ENCODE measurements around the gene LRP5. TPM values are rescaled to one million over a fixed set of nuclear protein-coding genes. Genes with fewer than 3 reads are reported as not detected.

Gene LRP5
- polyA plus RNA-seq, 3 donors = 0.23 to 0.29 TPM; not detected in 1

DNA sequence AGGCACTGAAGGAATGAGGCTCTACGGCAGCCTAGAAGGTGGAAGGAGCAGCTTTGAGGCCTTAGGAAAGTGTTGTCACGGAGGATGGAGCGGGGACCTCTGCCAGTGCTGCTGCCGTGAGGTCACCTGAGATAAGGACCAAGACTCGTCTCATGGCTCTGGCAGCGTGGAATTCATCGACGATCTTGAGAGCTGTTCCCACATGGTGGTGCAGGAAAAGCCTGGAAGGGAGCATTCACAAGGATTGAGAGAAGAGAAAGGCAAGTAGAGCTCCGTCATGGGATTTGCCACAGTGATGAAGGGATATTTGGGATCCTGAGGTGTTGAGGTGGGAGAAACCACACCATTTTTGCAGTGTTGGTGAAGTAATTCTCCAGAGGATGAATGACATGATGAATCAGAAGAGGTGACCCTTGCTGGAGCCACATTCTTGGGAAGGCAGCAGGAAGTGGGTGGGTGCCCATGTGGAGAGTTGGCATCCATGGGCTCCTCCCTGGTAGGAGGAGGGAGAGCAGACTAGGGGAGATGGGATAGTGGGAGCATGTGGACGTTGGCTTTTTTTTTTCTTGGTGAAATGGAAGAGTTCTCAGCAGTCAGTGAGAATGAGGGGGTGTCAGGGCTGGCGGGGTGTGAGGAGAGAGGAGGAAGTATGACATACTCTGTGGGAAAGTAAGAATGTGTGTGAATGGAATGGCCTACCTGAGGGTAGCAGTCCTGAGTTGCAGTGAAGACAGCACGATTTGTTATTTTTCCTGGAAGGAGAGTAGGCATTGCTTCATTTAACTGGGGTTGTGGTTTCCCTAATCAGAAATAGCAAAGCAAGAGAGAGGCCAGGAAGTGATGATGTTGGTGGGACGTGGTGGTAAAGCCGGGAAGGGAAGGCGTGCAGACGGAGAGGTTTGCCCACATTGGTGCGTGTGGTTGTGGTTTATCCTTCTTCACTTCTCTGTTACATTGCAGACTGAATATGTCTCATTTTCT, 159.3 kb downstream of the LRP5 start:
- WGBS (ENCODE audit: insufficient coverage) = 70% methylated on average over 11 of the region's 17 CpGs
- Histone ChIP-seq H3K4me3 (replicated peaks in 1 of 3; ENCODE audit: low read depth in 2 of 3, low read length in 3 of 3) (peak overlapping the region in 1 of 3 experiments; percentile 9), H3K4me1 (ENCODE audit: control insufficient read depth in 1 of 2, insufficient read depth in 2 of 2, low read length in 2 of 2) (peaks cover 49 to 58% of the 10 kb centered on the region in 2 donors), H3K9ac (ENCODE audit: insufficient read depth, low read length, poor library complexity, severe bottlenecking) (no peak overlapping the region), H3K79me2 (ENCODE audit: insufficient read depth, low read length) (peaks cover 95% of the 10 kb centered on the region), H3K27me3 (ENCODE audit: control insufficient read depth in 2 of 2, insufficient read depth in 2 of 2, low read length in 2 of 2) (no peaks in the 10 kb centered on the region), H3K4me2 (replicated peaks; ENCODE audit: extremely low read depth, low read length, poor library complexity, severe bottlenecking) (peak overlapping the region; percentile 22), H3K27ac (ENCODE audit: low read depth in 1 of 2, low read length in 2 of 2) (peak overlapping the region; percentile 6 to 52), H4K20me1 (ENCODE audit: insufficient read depth, low read length) (peaks cover 92% of the 10 kb centered on the region), H3K9me3 (replicated peaks in 1 of 2; ENCODE audit: control insufficient read depth in 1 of 2, insufficient read depth in 1 of 2, low read length in 2 of 2) (no peaks in the 10 kb centered on the region), H2AFZ (ENCODE audit: insufficient read depth, low read depth, low read length, poor library complexity, severe bottlenecking) (no peak overlapping the region), H3K36me3 (replicated peaks in 1 of 2; ENCODE audit: control insufficient read depth in 1 of 2, insufficient read depth in 2 of 2, low read length in 2 of 2) (no peaks in the 10 kb centered on the region)
- Mint-ChIP-seq H3K4me1 (peaks cover 68% of the 10 kb centered on the region), H3K36me3 (peaks cover 8 to 32% of the 10 kb centered on the region in 2 donors), H3K9me3 (peaks cover 0 to 3% (median 0%) of the 10 kb centered on the region in 7 donors), H3K27ac (peak overlapping the region; percentile 59 to 88 (median 73)), H3K27me3 (ENCODE audit: low read depth in 3 of 3) (no peaks in the 10 kb centered on the region), H3K4me3 (peak overlapping the region; percentile 24 to 70)
- intact Hi-C loops (cut with micrococcal nuclease) = no loop called here
- TF ChIP-seq, protein P1, sequence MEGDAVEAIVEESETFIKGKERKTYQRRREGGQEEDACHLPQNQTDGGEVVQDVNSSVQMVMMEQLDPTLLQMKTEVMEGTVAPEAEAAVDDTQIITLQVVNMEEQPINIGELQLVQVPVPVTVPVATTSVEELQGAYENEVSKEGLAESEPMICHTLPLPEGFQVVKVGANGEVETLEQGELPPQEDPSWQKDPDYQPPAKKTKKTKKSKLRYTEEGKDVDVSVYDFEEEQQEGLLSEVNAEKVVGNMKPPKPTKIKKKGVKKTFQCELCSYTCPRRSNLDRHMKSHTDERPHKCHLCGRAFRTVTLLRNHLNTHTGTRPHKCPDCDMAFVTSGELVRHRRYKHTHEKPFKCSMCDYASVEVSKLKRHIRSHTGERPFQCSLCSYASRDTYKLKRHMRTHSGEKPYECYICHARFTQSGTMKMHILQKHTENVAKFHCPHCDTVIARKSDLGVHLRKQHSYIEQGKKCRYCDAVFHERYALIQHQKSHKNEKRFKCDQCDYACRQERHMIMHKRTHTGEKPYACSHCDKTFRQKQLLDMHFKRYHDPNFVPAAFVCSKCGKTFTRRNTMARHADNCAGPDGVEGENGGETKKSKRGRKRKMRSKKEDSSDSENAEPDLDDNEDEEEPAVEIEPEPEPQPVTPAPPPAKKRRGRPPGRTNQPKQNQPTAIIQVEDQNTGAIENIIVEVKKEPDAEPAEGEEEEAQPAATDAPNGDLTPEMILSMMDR (IDR thresholded peaks at IDR 0.05) = no peak
- peak; percentile 27 to 35 (median 32) for DNase-seq

DNA sequence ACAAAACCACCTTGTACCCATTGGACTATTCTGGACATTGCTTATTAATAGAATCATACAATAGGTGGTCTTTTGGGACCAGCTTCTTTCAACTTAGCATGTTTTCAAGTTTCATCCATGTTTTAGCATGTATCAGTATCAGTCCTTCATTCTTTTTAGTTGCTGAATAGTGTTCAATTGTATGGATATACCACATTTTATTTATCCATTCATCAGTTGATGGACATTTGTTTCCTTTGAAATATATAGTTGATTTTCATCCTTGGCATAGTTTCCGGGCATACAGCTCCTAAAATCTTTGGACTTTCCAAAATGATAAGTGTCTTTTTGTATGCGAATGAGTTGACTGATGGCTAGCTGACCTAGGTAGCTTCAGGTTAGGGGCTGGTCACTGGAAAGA, 160.4 kb downstream of the LRP5 start:
- Mint-ChIP-seq H3K27me3 (ENCODE audit: low read depth in 3 of 3) (no peaks in the 10 kb centered on the region), H3K36me3 (peaks cover 5 to 29% of the 10 kb centered on the region in 2 donors), H3K27ac (no peak overlapping the region), H3K4me3 (no peak overlapping the region), H3K9me3 (peaks cover 0 to 3% (median 0%) of the 10 kb centered on the region in 7 donors), H3K4me1 (peaks cover 65% of the 10 kb centered on the region)
- TF ChIP-seq, protein P1 (IDR thresholded peaks at IDR 0.05) = no peak
- no peak overlapping the region for H2AFZ ChIP-seq (ENCODE audit: insufficient read depth, low read depth, low read length, poor library complexity, severe bottlenecking)
- H3K4me2 ChIP-seq (replicated peaks; ENCODE audit: extremely low read depth, low read length, poor library complexity, severe bottlenecking) = peak overlapping the region; percentile 22
- peak overlapping the region in 1 of 2 donors; percentile 52 for H3K27ac ChIP-seq (ENCODE audit: low read depth in 1 of 2, low read length in 2 of 2)
- H3K9me3 ChIP-seq (replicated peaks in 1 of 2; ENCODE audit: control insufficient read depth in 1 of 2, insufficient read depth in 1 of 2, low read length in 2 of 2) = no peaks in the 10 kb centered on the region
- no peak for DNase-seq
- peaks cover 91% of the 10 kb centered on the region for H4K20me1 ChIP-seq (ENCODE audit: insufficient read depth, low read length)
- H3K4me3 ChIP-seq (replicated peaks in 1 of 3; ENCODE audit: low read depth in 2 of 3, low read length in 3 of 3) = no peak overlapping the region
- intact Hi-C loops (cut with micrococcal nuclease) = no loop called here
- H3K79me2 ChIP-seq (ENCODE audit: insufficient read depth, low read length) = peaks cover 94% of the 10 kb centered on the region
- WGBS (ENCODE audit: insufficient coverage) = 100% methylated on average over 1 of the region's 2 CpGs
- H3K4me1 ChIP-seq (ENCODE audit: control insufficient read depth in 1 of 2, insufficient read depth in 2 of 2, low read length in 2 of 2) = peaks cover 44 to 50% of the 10 kb centered on the region in 2 donors
- no peaks in the 10 kb centered on the region for H3K27me3 ChIP-seq (ENCODE audit: control insufficient read depth in 2 of 2, insufficient read depth in 2 of 2, low read length in 2 of 2)
- no peak overlapping the region for H3K9ac ChIP-seq (ENCODE audit: insufficient read depth, low read length, poor library complexity, severe bottlenecking)
- no peaks in the 10 kb centered on the region for H3K36me3 ChIP-seq (replicated peaks in 1 of 2; ENCODE audit: control insufficient read depth in 1 of 2, insufficient read depth in 2 of 2, low read length in 2 of 2)

All from CD14-positive monocyte (primary cell).